HEK293 (cell line): ENCODE data around the gene PIM3.

Experiments used
- CTCF ChIA-PET: fragments of 350-600 bp; formaldehyde crosslinking; extraction: SDS; loops from one replicate; lab custom pipeline; 2021; ENCODE audit warnings: antibody characterized with exemption; lab: Yijun Ruan, JAX
- POLR2A ChIA-PET: fragments of 300-600 bp; formaldehyde crosslinking; extraction: SDS; loops from one replicate; lab custom pipeline; 2020; ENCODE audit warnings: antibody characterized with exemption, inconsistent platforms; lab: Yijun Ruan, JAX
- H3K27ac ChIP-seq: fragments of 200-500 bp; sonication (Bioruptor generic); 2 replicates; pipeline ENCODE4 v1.5.1; 2014; ENCODE audit warnings: low read depth, low read length, control low read depth, inconsistent platforms; ENCODE audit errors: extremely low read depth
- H3K36me3 ChIP-seq, 2 experiments: fragments of 200-500 bp in 1 of 2; sonication (Bioruptor generic) in 1 of 2; 1 replicate in 1 of 2; 2 replicates in 1 of 2; pipeline ENCODE4 v1.5.1; 2014 to 2017; ENCODE audit warnings: inconsistent platforms in 2 of 2, low read length in 2 of 2; ENCODE audit not compliant: control insufficient read depth in 2 of 2, insufficient read depth in 1 of 2
- H3K4me1 ChIP-seq: fragments of 200-500 bp; sonication (Bioruptor generic); 2 replicates; pipeline ENCODE4 v1.5.1; 2014; ENCODE audit warnings: mild to moderate bottlenecking, low read length, inconsistent platforms; ENCODE audit not compliant: control insufficient read depth, insufficient read depth
- H3K4me3 ChIP-seq: 2 replicates; pipeline ENCODE4 v1.5.1; 2011; ENCODE audit warnings: low read depth, mild to moderate bottlenecking, control low read depth, low read length, moderate library complexity
- H3K9me3 ChIP-seq: fragments of 200-500 bp; sonication (Bioruptor generic); 2 replicates; pipeline ENCODE4 v1.5.1; 2014; ENCODE audit warnings: low read depth, low read length, inconsistent platforms; ENCODE audit not compliant: control insufficient read depth, insufficient read depth
- GLI4 ChIP-seq: fragments of 450-650 bp; formaldehyde crosslinking; IDR thresholded peaks from 2 replicates; pipeline ENCODE4 v1.5.1; 2016; ENCODE audit warnings: missing biosample characterization, missing genetic modification characterization
- GLIS2 ChIP-seq: fragments of 450-650 bp; formaldehyde crosslinking; IDR thresholded peaks from 2 replicates; pipeline ENCODE4 v1.5.1; 2016; ENCODE audit warnings: missing biosample characterization, missing genetic modification characterization
- HOXA7 ChIP-seq: sonication (generic); formaldehyde crosslinking; IDR thresholded peaks from 2 replicates; pipeline ENCODE4 v1.8.1; 2022; ENCODE audit warnings: missing genetic modification reagents, borderline replicate concordance
- IKZF3 ChIP-seq: fragments of 450-650 bp; IDR thresholded peaks from 2 replicates; pipeline ENCODE4 v1.5.0; 2018; ENCODE audit warnings: missing biosample characterization, mild to moderate bottlenecking, missing genetic modification characterization, moderate library complexity
- KLF1 ChIP-seq: fragments of 450-650 bp; formaldehyde crosslinking; IDR thresholded peaks from 2 replicates; pipeline ENCODE4 v1.5.1; 2016; ENCODE audit warnings: missing biosample characterization, missing genetic modification characterization
- KLF10 ChIP-seq: fragments of 450-650 bp; IDR thresholded peaks from 2 replicates; pipeline ENCODE4 v1.5.1; 2018; ENCODE audit warnings: missing biosample characterization, mild to moderate bottlenecking, missing genetic modification characterization
- KLF8 ChIP-seq: fragments of 450-650 bp; formaldehyde crosslinking; IDR thresholded peaks from 2 replicates; pipeline ENCODE4 v1.5.1; 2016; ENCODE audit warnings: missing biosample characterization, missing genetic modification characterization
- MEIS1 ChIP-seq: sonication (generic); formaldehyde crosslinking; IDR thresholded peaks from 2 replicates; pipeline ENCODE4 v1.8.1; 2022; ENCODE audit warnings: missing genetic modification reagents, mild to moderate bottlenecking, borderline replicate concordance
- MZF1 ChIP-seq: fragments of 450-650 bp; formaldehyde crosslinking; IDR thresholded peaks from 2 replicates; pipeline ENCODE4 v1.5.1; 2017; ENCODE audit warnings: missing biosample characterization, missing genetic modification characterization, borderline replicate concordance
- PATZ1 ChIP-seq: fragments of 450-650 bp; formaldehyde crosslinking; IDR thresholded peaks from 2 replicates; pipeline ENCODE4 v1.5.1; 2016; ENCODE audit warnings: missing biosample characterization, missing genetic modification characterization
- SP3 ChIP-seq: fragments of 450-650 bp; formaldehyde crosslinking; IDR thresholded peaks from 2 replicates; pipeline ENCODE4 v1.5.1; 2016; ENCODE audit warnings: missing biosample characterization, missing genetic modification characterization
- YY2 ChIP-seq: fragments of 450-650 bp; formaldehyde crosslinking; IDR thresholded peaks from 2 replicates; pipeline ENCODE4 v1.5.1; 2016; ENCODE audit warnings: missing biosample characterization, missing genetic modification characterization
- ZNF112 ChIP-seq: fragments of 450-650 bp; formaldehyde crosslinking; IDR thresholded peaks from 2 replicates; pipeline ENCODE4 v1.5.0; 2017; ENCODE audit warnings: missing biosample characterization, missing genetic modification characterization
- ZNF114 ChIP-seq: fragments of 450-650 bp; formaldehyde crosslinking; IDR thresholded peaks from 2 replicates; pipeline ENCODE4 v1.5.0; 2017; ENCODE audit warnings: missing biosample characterization, missing genetic modification characterization
- ZNF16 ChIP-seq: fragments of 450-650 bp; formaldehyde crosslinking; IDR thresholded peaks from 2 replicates; pipeline ENCODE4 v1.5.1; 2016; ENCODE audit warnings: low read depth, missing biosample characterization, missing genetic modification characterization
- ZNF184 ChIP-seq: fragments of 450-650 bp; IDR thresholded peaks from 2 replicates; pipeline ENCODE4 v1.5.1; 2018; ENCODE audit warnings: missing biosample characterization, mild to moderate bottlenecking, missing genetic modification characterization
- ZNF202 ChIP-seq: fragments of 450-650 bp; formaldehyde crosslinking; IDR thresholded peaks from 2 replicates; pipeline ENCODE4 v1.5.1; 2016; ENCODE audit warnings: missing biosample characterization, missing genetic modification characterization, borderline replicate concordance
- ZNF223 ChIP-seq: fragments of 450-650 bp; formaldehyde crosslinking; IDR thresholded peaks from 2 replicates; pipeline ENCODE4 v1.5.1; 2016; ENCODE audit warnings: missing biosample characterization, missing genetic modification characterization
- ZNF26 ChIP-seq: fragments of 450-650 bp; formaldehyde crosslinking; IDR thresholded peaks from 2 replicates; pipeline ENCODE4 v1.5.1; 2016; ENCODE audit warnings: missing biosample characterization, missing genetic modification characterization
- ZNF280D ChIP-seq: fragments of 450-650 bp; formaldehyde crosslinking; IDR thresholded peaks from 2 replicates; pipeline ENCODE4 v1.5.1; 2016; ENCODE audit warnings: missing biosample characterization, missing genetic modification characterization
- ZNF292 ChIP-seq: fragments of 450-650 bp; formaldehyde crosslinking; IDR thresholded peaks from 2 replicates; pipeline ENCODE4 v1.5.1; 2016; ENCODE audit warnings: low read depth, missing biosample characterization, missing genetic modification characterization, borderline replicate concordance
- ZNF302 ChIP-seq: fragments of 450-650 bp; formaldehyde crosslinking; IDR thresholded peaks from 2 replicates; pipeline ENCODE4 v1.5.1; 2016; ENCODE audit warnings: missing biosample characterization, missing genetic modification characterization, low read depth
- ZNF391 ChIP-seq: fragments of 450-650 bp; formaldehyde crosslinking; IDR thresholded peaks from 2 replicates; pipeline ENCODE4 v1.5.1; 2016; ENCODE audit warnings: low read depth, missing biosample characterization, missing genetic modification characterization, borderline replicate concordance
- ZNF416 ChIP-seq: fragments of 450-650 bp; formaldehyde crosslinking; IDR thresholded peaks from 2 replicates; pipeline ENCODE4 v1.5.1; 2016; ENCODE audit warnings: missing biosample characterization, missing genetic modification characterization
- ZNF423 ChIP-seq: fragments of 450-650 bp; formaldehyde crosslinking; IDR thresholded peaks from 2 replicates; pipeline ENCODE4 v1.5.1; 2016; ENCODE audit warnings: missing biosample characterization, missing genetic modification characterization
- ZNF585B ChIP-seq: fragments of 450-650 bp; formaldehyde crosslinking; IDR thresholded peaks from 2 replicates; pipeline ENCODE4 v1.5.1; 2016; ENCODE audit warnings: missing biosample characterization, missing genetic modification characterization
- TF ChIP-seq, protein P1 (sequence below): fragments of 450-650 bp; formaldehyde crosslinking; IDR thresholded peaks from 2 replicates; pipeline ENCODE4 v1.5.0; 2017; ENCODE audit warnings: missing biosample characterization, missing genetic modification characterization, borderline replicate concordance
- TF ChIP-seq, protein P2 (sequence below): fragments of 450-650 bp; formaldehyde crosslinking; IDR thresholded peaks from 2 replicates; pipeline ENCODE4 v1.5.1; 2016; ENCODE audit warnings: missing biosample characterization, missing genetic modification characterization

PIM3 gene

GRCh38 chr22:49942565-49943404, 17.8 kb upstream of the PIM3 start:
- Histone ChIP-seq H3K36me3 (no peaks in the 10 kb centered on the region), H3K9me3 (no peaks in the 10 kb centered on the region), H3K4me3 (no peak overlapping the region), H3K4me1 (peaks cover 3% of the 10 kb centered on the region; the same call in 1 of the 2 replicates), H3K27ac (no peak overlapping the region)
- ChIA-PET POLR2A (no interaction called here), CTCF (interaction anchor here (0.8 to 1.2 kb wide), 2 partner anchors 13 to 88 kb away, joined by 4 to 5 read pairs; no protein-coding TSS in a partner anchor)
- TF ChIP-seq KLF10 (tag by site-specific recombination) (no peak), YY2 (tag by site-specific recombination) (no peak), ZNF184 (tag by site-specific recombination) (no peak), KLF8 (tag by site-specific recombination) (no peak; the same call in 1 of the 2 replicates), MEIS1 (CRISPR knock-in tag) (no peak), GLI4 (tag by site-specific recombination) (no peak), MZF1 (no peak), GLIS2 (tag by site-specific recombination) (peak; percentile 41; the same call in 1 of the 2 replicates), ZNF302 (tag by site-specific recombination) (no peak), ZNF223 (no peak), ZNF585B (tag by site-specific recombination) (no peak), ZNF202 (no peak), ZNF16 (tag by site-specific recombination) (no peak), KLF1 (no peak), IKZF3 (tag by site-specific recombination) (no peak), ZNF280D (tag by site-specific recombination) (no peak), ZNF423 (tag by site-specific recombination) (no peak), ZNF112 (tag by site-specific recombination) (no peak), ZNF391 (tag by site-specific recombination) (no peak), ZNF114 (no peak), ZNF292 (tag by site-specific recombination) (no peak), ZNF26 (tag by site-specific recombination) (no peak), SP3 (tag by site-specific recombination) (no peak), PATZ1 (tag by site-specific recombination) (peak; percentile 38; the same call in 1 of the 2 replicates), HOXA7 (CRISPR knock-in tag) (no peak), ZNF416 (tag by site-specific recombination) (no peak)
- TF ChIP-seq, protein P1, sequence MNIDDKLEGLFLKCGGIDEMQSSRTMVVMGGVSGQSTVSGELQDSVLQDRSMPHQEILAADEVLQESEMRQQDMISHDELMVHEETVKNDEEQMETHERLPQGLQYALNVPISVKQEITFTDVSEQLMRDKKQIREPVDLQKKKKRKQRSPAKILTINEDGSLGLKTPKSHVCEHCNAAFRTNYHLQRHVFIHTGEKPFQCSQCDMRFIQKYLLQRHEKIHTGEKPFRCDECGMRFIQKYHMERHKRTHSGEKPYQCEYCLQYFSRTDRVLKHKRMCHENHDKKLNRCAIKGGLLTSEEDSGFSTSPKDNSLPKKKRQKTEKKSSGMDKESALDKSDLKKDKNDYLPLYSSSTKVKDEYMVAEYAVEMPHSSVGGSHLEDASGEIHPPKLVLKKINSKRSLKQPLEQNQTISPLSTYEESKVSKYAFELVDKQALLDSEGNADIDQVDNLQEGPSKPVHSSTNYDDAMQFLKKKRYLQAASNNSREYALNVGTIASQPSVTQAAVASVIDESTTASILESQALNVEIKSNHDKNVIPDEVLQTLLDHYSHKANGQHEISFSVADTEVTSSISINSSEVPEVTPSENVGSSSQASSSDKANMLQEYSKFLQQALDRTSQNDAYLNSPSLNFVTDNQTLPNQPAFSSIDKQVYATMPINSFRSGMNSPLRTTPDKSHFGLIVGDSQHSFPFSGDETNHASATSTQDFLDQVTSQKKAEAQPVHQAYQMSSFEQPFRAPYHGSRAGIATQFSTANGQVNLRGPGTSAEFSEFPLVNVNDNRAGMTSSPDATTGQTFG (tag by site-specific recombination) = no peak
- TF ChIP-seq, protein P2, sequence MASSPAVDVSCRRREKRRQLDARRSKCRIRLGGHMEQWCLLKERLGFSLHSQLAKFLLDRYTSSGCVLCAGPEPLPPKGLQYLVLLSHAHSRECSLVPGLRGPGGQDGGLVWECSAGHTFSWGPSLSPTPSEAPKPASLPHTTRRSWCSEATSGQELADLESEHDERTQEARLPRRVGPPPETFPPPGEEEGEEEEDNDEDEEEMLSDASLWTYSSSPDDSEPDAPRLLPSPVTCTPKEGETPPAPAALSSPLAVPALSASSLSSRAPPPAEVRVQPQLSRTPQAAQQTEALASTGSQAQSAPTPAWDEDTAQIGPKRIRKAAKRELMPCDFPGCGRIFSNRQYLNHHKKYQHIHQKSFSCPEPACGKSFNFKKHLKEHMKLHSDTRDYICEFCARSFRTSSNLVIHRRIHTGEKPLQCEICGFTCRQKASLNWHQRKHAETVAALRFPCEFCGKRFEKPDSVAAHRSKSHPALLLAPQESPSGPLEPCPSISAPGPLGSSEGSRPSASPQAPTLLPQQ = no peak
